ENCODE data around the gene ACTR1A.

The ACTR1A gene

DNA sequence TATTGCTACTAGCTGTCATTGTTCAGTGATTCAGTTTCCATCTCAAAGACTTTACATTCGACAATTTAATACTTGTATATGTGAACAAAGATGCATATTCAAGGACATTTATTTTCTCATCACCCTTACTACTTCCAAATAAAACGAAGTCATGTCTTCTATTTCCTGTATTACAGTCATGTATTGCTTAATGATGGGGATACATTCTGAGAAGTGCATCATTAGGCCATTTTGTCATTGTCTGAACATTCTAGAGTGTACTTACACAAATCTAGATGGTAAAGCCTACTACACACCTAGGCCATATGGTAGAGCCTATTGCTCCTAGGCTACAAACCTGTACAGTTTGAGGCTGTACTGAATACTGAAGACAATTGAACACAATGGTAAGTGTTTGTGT is 57.7 kb downstream of the ACTR1A start:
- H3K4me3 ChIP-seq (ENCODE audit: low read depth, low read length), result no peak overlapping the region
- no peak for DNase-seq (ENCODE audit: low read depth)
- TF ChIP-seq, protein P1, sequence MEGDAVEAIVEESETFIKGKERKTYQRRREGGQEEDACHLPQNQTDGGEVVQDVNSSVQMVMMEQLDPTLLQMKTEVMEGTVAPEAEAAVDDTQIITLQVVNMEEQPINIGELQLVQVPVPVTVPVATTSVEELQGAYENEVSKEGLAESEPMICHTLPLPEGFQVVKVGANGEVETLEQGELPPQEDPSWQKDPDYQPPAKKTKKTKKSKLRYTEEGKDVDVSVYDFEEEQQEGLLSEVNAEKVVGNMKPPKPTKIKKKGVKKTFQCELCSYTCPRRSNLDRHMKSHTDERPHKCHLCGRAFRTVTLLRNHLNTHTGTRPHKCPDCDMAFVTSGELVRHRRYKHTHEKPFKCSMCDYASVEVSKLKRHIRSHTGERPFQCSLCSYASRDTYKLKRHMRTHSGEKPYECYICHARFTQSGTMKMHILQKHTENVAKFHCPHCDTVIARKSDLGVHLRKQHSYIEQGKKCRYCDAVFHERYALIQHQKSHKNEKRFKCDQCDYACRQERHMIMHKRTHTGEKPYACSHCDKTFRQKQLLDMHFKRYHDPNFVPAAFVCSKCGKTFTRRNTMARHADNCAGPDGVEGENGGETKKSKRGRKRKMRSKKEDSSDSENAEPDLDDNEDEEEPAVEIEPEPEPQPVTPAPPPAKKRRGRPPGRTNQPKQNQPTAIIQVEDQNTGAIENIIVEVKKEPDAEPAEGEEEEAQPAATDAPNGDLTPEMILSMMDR (IDR thresholded peaks at IDR 0.05; ENCODE audit: low read depth, low read length, missing control alignments), result no peak

DNA sequence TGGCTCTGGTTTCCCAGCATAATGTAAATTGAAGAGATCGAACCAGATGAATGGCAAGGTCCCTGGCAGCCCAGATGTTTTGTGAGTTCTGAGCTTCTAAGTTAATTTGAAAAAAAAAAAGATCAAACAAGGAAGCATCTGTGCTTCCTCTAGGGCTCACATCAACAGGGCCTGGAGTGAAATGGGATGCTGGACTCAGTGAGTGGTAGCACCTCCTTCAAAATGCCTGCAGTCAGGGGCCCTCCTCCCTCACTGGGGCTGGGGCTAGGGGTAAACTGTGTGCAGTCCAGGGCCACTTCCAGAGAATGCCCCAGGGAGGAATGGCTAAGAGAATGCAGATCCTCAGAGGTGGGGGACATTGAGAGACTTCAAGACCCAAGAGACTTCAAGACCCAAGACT is 64.1 kb downstream of the ACTR1A start:
- no peak overlapping the region for H3K4me3 ChIP-seq (ENCODE audit: low read depth, low read length)
- DNase-seq (ENCODE audit: low read depth), result no peak
- TF ChIP-seq, protein P1 (IDR thresholded peaks at IDR 0.05; ENCODE audit: low read depth, low read length, missing control alignments), result no peak

- DNase-seq (ENCODE audit: low read depth), result no peak
- TF ChIP-seq, protein P1 (IDR thresholded peaks at IDR 0.05; ENCODE audit: low read depth, low read length, missing control alignments), result no peak
- H3K4me3 ChIP-seq (ENCODE audit: low read depth, low read length), result no peak overlapping the region
These were observed 65.0 kb downstream of the ACTR1A start for GRCh38 chr10:102437515-102437914.

DNA sequence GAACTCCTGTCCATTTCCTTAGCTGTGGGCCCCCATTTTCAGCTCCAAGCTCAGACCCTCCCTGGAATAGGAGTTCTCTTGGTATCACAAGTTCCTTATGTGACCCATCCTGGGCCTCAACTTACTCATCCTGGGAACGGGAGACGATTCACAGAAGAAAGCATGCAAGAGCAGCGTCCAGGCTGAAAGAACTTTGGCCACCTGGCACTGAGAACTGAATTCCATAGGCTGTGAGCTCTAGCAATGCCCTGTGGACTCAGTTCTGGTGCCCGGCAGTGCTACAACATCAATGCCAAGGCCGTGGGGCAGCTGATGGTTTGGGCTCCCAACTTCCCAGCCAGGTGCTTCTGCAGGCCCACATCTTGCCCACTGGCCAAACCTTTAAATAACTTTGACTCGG is 66.2 kb downstream of the ACTR1A start:
- TF ChIP-seq, protein P1 (IDR thresholded peaks at IDR 0.05; ENCODE audit: low read depth, low read length, missing control alignments), result no peak
- peak overlapping the region; percentile 0 for H3K4me3 ChIP-seq (ENCODE audit: low read depth, low read length)
- no peak for DNase-seq (ENCODE audit: low read depth)

- DNase-seq (ENCODE audit: low read depth), result no peak
- peak overlapping the region; percentile 47 for H3K4me3 ChIP-seq (ENCODE audit: low read depth, low read length)
- TF ChIP-seq, protein P1 (IDR thresholded peaks at IDR 0.05; ENCODE audit: low read depth, low read length, missing control alignments), result no peak
These were observed 66.8 kb downstream of the ACTR1A start for GRCh38 chr10:102435529-102436233.

- H3K4me3 ChIP-seq (ENCODE audit: low read depth, low read length), result no peak overlapping the region
- no peak for DNase-seq (ENCODE audit: low read depth)
These were observed 67.4 kb downstream of the ACTR1A start for GRCh38 chr10:102435133-102435497.

More at GRCh38 chr10:102435133-102435497, 67.4 kb downstream of the ACTR1A start:
- TF ChIP-seq, protein P1 (IDR thresholded peaks at IDR 0.05; ENCODE audit: low read depth, low read length, missing control alignments), result no peak
